Osteoblast (primary cell): ENCODE data around the gene RABGAP1. TPM values are rescaled to one million over a fixed set of nuclear protein-coding genes. Genes with fewer than 3 reads are reported as not detected.

Experiments used
- DNase-seq: peaks from one replicate; pipeline ENCODE4 v3.0.0; 2011; ENCODE audit warnings: low spot score, mixed read lengths; ENCODE audit not compliant: insufficient read length; ENCODE audit errors: missing footprints
- H2AFZ ChIP-seq: 2 replicates; pipeline ENCODE4 v1.6.0; 2011; ENCODE audit warnings: mild to moderate bottlenecking, low read length
- H3K27ac ChIP-seq: 2 replicates; pipeline ENCODE4 v1.5.1; 2011; ENCODE audit warnings: mild to moderate bottlenecking, low read depth, low read length, moderate library complexity
- H3K27me3 ChIP-seq: 2 replicates; pipeline ENCODE4 v1.6.0; 2012; ENCODE audit warnings: mild to moderate bottlenecking, control low read depth, inconsistent platforms, low read length, moderate library complexity; ENCODE audit not compliant: insufficient read depth
- H3K36me3 ChIP-seq: 2 replicates; pipeline ENCODE4 v1.5.1; 2011; ENCODE audit warnings: mild to moderate bottlenecking, low read length, control low read depth, moderate library complexity; ENCODE audit not compliant: insufficient read depth
- H3K4me1 ChIP-seq: 2 replicates; pipeline ENCODE4 v1.5.1; 2011; ENCODE audit warnings: mild to moderate bottlenecking, low read length, control low read depth, moderate library complexity; ENCODE audit not compliant: insufficient read depth
- H3K4me2 ChIP-seq: 2 replicates; pipeline ENCODE4 v1.6.0; 2011; ENCODE audit warnings: mild to moderate bottlenecking, low read length; ENCODE audit not compliant: insufficient read depth
- H3K4me3 ChIP-seq: fragments of 200-600 bp; sonication (generic); 3 replicates; pipeline ENCODE4 v1.5.1; 2012; ENCODE audit warnings: mild to moderate bottlenecking, low read length, inconsistent platforms; ENCODE audit not compliant: insufficient read depth
- H3K79me2 ChIP-seq: 2 replicates; pipeline ENCODE4 v1.6.0; 2012; ENCODE audit warnings: mild to moderate bottlenecking, low read length, control low read depth, inconsistent platforms; ENCODE audit not compliant: insufficient read depth
- H3K9me3 ChIP-seq: 2 replicates; pipeline ENCODE4 v1.5.1; 2011; ENCODE audit warnings: low read depth, low read length, control low read depth
- H4K20me1 ChIP-seq: 2 replicates; pipeline ENCODE4 v1.6.0; 2012; ENCODE audit warnings: mild to moderate bottlenecking, low read length, control low read depth; ENCODE audit not compliant: insufficient read depth
- total RNA-seq: library from RNA; depleted of rRNA; stranded (reverse); fragments of >200 nt; gene quantifications from 2 replicates; pipeline ENCODE4 v1.2.3, GENCODE V29; 2012
- TF ChIP-seq, protein P1 (sequence below): IDR thresholded peaks from 2 replicates; pipeline ENCODE4 v1.5.1; 2011; ENCODE audit warnings: mild to moderate bottlenecking, low read depth, low read length, moderate library complexity; ENCODE audit errors: extremely low read depth

Gene RABGAP1
- total RNA-seq, 1 donor, result 49.2 TPM

DNA sequence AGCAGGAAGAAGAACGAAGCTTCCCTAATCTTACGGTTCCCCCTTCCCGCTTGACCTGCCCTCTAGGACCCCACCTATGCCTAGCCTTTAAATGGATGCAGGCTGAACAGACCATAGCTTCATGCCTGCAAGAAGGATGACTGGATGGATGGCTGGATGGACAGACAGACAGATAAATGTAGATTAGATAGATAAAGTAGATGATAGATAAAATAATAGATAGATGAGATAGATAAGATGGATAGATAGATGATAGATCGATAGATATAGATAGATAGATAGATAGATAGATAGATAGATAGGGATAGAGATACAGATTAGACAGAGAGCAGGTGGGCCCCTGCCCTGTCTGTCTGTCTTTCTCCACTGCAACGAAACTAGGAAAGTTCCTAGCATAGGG lies 164.7 kb downstream of the RABGAP1 start:
- Histone ChIP-seq H2AFZ (no peak overlapping the region), H3K4me3 (no peak overlapping the region), H3K4me1 (no peaks in the 10 kb centered on the region), H3K27ac (no peak overlapping the region), H3K9me3 (no peaks in the 10 kb centered on the region), H3K36me3 (peaks cover 41% of the 10 kb centered on the region), H4K20me1 (peaks cover 4% of the 10 kb centered on the region), H3K79me2 (no peaks in the 10 kb centered on the region), H3K4me2 (no peak overlapping the region), H3K27me3 (no peaks in the 10 kb centered on the region)
- no peak for DNase-seq
- TF ChIP-seq, protein P1, sequence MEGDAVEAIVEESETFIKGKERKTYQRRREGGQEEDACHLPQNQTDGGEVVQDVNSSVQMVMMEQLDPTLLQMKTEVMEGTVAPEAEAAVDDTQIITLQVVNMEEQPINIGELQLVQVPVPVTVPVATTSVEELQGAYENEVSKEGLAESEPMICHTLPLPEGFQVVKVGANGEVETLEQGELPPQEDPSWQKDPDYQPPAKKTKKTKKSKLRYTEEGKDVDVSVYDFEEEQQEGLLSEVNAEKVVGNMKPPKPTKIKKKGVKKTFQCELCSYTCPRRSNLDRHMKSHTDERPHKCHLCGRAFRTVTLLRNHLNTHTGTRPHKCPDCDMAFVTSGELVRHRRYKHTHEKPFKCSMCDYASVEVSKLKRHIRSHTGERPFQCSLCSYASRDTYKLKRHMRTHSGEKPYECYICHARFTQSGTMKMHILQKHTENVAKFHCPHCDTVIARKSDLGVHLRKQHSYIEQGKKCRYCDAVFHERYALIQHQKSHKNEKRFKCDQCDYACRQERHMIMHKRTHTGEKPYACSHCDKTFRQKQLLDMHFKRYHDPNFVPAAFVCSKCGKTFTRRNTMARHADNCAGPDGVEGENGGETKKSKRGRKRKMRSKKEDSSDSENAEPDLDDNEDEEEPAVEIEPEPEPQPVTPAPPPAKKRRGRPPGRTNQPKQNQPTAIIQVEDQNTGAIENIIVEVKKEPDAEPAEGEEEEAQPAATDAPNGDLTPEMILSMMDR, result no peak

DNA sequence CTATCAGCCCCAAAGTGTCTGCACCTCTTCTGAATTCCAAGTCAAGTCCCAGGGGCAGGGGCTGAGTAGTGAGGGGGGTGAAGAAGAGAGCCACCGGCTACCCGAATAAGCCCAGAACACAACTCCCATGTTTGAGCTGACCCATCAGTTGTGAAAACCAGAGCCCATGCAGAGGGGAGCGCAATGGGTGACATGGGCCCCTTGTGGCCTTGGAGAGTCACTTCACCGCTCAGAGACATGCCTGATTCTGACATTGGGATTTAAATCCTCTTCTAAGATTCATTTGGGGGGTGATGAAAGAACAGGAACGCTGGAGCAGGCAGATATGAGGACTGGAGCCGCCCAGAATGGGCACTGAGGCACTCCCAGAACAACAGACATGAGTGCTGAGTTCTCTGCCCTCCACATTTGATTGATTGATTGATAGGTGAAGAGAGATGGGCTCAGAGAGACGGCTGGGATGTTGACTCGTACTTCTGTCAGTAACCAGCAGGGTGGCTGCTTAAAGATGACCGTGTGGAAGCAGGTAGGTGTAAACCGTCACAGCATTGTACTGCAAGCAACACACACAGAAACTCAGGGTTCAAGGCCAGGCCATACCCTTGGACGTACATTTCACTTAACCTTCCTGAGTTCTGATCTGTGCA lies 166.9 kb downstream of the RABGAP1 start:
- DNase-seq, result no peak
- H3K36me3 ChIP-seq, result peaks cover 31% of the 10 kb centered on the region
- H3K9me3 ChIP-seq, result no peaks in the 10 kb centered on the region
- no peaks in the 10 kb centered on the region for H3K27me3 ChIP-seq
- no peak overlapping the region for H3K27ac ChIP-seq
- TF ChIP-seq, protein P1, result no peak
- H4K20me1 ChIP-seq, result peaks cover 4% of the 10 kb centered on the region
- no peak overlapping the region for H3K4me2 ChIP-seq
- no peak overlapping the region for H3K4me3 ChIP-seq
- H3K79me2 ChIP-seq, result no peaks in the 10 kb centered on the region
- H2AFZ ChIP-seq, result no peak overlapping the region
- no peaks in the 10 kb centered on the region for H3K4me1 ChIP-seq

DNA sequence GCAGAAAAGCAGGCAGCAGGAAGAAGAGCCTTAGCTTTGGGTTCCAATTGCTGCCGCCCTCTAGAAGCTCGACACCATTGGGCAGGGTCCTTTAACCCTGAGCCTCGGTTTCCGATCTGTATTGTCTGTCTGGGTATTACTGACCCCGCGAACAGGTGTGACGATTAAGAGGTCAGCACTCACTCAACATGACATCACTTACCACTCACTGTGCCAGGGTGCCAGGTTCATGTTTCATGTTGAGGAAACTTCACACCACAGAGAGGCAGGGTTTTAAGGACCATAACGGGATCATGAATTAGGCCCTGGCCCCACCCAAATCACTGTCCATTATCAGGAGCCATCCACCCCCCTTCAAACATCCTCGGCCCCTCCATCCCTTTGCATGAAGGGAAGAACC lies 168.2 kb downstream of the RABGAP1 start:
- DNase-seq, result no peak
- H2AFZ ChIP-seq, result no peak overlapping the region
- H3K4me1 ChIP-seq, result no peaks in the 10 kb centered on the region
- no peak overlapping the region for H3K27ac ChIP-seq
- TF ChIP-seq, protein P1, result no peak
- H3K36me3 ChIP-seq, result peaks cover 24% of the 10 kb centered on the region
- no peaks in the 10 kb centered on the region for H3K9me3 ChIP-seq
- no peak overlapping the region for H3K4me2 ChIP-seq
- H4K20me1 ChIP-seq, result peaks cover 4% of the 10 kb centered on the region
- H3K27me3 ChIP-seq, result no peaks in the 10 kb centered on the region
- no peaks in the 10 kb centered on the region for H3K79me2 ChIP-seq
- H3K4me3 ChIP-seq, result no peak overlapping the region

DNA sequence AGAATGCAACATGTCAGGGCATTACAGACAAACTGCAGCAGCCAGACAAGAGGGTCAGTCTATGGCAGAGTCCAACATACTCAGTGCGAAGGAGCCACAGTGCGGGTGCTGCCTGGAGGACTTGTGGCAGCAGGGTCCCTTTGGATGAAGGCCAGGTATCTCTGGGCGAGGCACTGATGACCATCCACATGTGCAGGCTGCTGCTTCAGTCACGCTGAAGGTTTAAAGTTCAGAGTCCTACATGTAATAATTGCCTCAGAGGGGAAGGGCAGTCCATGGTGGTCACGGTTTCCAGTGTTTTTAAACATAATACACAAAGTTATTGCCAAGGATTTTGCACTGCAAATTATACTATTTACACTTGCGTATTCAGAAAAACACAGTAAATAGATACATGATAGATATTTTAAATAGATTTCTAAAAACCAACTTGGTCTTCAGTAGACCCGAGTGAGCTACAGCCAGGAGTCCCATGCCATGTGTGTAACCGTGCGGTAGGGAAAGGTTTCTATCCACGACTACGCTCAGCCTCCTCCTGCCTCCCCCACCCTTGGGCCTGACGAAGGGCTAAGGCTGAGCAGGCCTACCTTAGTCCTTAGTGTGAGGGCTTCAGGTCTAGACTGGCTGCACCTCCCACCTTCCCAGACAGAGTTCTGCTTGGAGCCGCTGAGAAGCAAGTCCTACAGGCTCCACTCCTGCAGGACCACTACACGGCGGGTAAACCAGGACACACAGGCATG lies 168.9 kb downstream of the RABGAP1 start:
- Histone ChIP-seq H3K36me3 (peaks cover 18% of the 10 kb centered on the region), H3K4me3 (no peak overlapping the region), H3K9me3 (no peaks in the 10 kb centered on the region), H3K79me2 (no peaks in the 10 kb centered on the region), H4K20me1 (peaks cover 4% of the 10 kb centered on the region), H3K4me2 (no peak overlapping the region), H3K27ac (no peak overlapping the region), H3K4me1 (no peaks in the 10 kb centered on the region), H2AFZ (no peak overlapping the region), H3K27me3 (no peaks in the 10 kb centered on the region)
- TF ChIP-seq, protein P1, result no peak
- no peak for DNase-seq
